Colon (tissue), 2 donors: ENCODE data around the gene AGPAT4.
"Not testable (repeated sequence)": the region's sequence is repeated elsewhere in the genome, so short reads cannot be mapped to it uniquely, and the experiment has no call there.

Experiments used
- FAIRE-seq: peaks from 2 replicates; lab custom pipeline; 2012; peaks lifted over from hg19 to GRCh38; lab: Jason Lieb, UNC
- donor health status: control.
- donor health status: control.

Gene AGPAT4

GRCh38 chr6:161227004-161227960 is 46.6 kb downstream of the AGPAT4 start:
- no peak for FAIRE-seq

GRCh38 chr6:161226009-161226964 is 47.6 kb downstream of the AGPAT4 start:
- no peak for FAIRE-seq

GRCh38 chr6:161225681-161226008 is 48.2 kb downstream of the AGPAT4 start:
- FAIRE-seq = no peak

GRCh38 chr6:161224951-161225680 is 48.7 kb downstream of the AGPAT4 start:
- not testable (repeated sequence) for FAIRE-seq

GRCh38 chr6:161223646-161224045 is 50.2 kb downstream of the AGPAT4 start:
- no peak for FAIRE-seq

GRCh38 chr6:161222706-161223234 is 51.1 kb downstream of the AGPAT4 start:
- FAIRE-seq = no peak

- no peak for FAIRE-seq
Measured at GRCh38 chr6:161220346-161220745, 53.5 kb downstream of the AGPAT4 start.

GRCh38 chr6:161219680-161220079 is 54.2 kb downstream of the AGPAT4 start:
- no peak for FAIRE-seq

- no peak for FAIRE-seq
Measured at GRCh38 chr6:161218222-161218621, 55.6 kb downstream of the AGPAT4 start.

GRCh38 chr6:161217628-161218027 is 56.2 kb downstream of the AGPAT4 start:
- no peak for FAIRE-seq

- no peak for FAIRE-seq
Measured at GRCh38 chr6:161216616-161217205, 57.1 kb downstream of the AGPAT4 start.

GRCh38 chr6:161215876-161216615 is 57.8 kb downstream of the AGPAT4 start:
- no peak for FAIRE-seq

GRCh38 chr6:161215193-161215592 is 58.7 kb downstream of the AGPAT4 start:
- no peak for FAIRE-seq

GRCh38 chr6:161214722-161215121 is 59.1 kb downstream of the AGPAT4 start:
- no peak for FAIRE-seq

GRCh38 chr6:161212902-161213301 is 61.0 kb downstream of the AGPAT4 start:
- no peak for FAIRE-seq

- peak; percentile 14 for FAIRE-seq
Measured at GRCh38 chr6:161211380-161212035, 62.4 kb downstream of the AGPAT4 start.

- no peak for FAIRE-seq
Measured at GRCh38 chr6:161210857-161211256, 63.0 kb downstream of the AGPAT4 start.

GRCh38 chr6:161207200-161207599 is 66.7 kb downstream of the AGPAT4 start:
- no peak for FAIRE-seq

- FAIRE-seq = no peak
Measured at GRCh38 chr6:161204866-161205557, 68.8 kb downstream of the AGPAT4 start.
